ENCODE measurements around the gene IZUMO1R.

IZUMO1R gene

DNA sequence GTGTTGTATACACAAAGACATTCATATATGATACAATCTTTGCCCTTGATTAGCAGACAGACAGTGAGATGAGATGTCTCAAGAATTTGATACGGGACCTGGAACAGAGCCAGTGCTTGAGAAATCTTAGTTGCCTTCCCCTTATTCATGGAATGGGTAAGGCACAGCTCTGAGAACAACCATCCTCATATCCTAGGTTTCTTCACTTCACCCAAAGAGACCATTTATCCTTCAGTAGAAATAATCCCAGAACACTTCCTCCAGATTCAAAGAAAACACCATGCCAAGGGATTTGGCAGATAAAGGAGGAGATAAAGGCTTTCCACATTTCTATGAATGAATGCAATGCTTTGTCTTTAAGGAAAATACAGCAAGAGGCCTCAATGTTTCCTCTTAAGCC lies 8.8 kb upstream of the IZUMO1R start:
- Histone ChIP-seq H3K27me3 (ENCODE audit: low read depth, low read length) (no peaks in the 10 kb centered on the region), H3K4me3 (ENCODE audit: low read length) (no peak overlapping the region), H3K36me3 (replicated peaks; ENCODE audit: low read depth, low read length) (no peaks in the 10 kb centered on the region), H3K9ac (ENCODE audit: low read length) (no peak overlapping the region), H3K4me2 (ENCODE audit: low read length) (no peak overlapping the region), H2AFZ (ENCODE audit: low read depth, low read length) (no peak overlapping the region), H3K79me2 (ENCODE audit: low read length) (no peaks in the 10 kb centered on the region), H3K9me3 (ENCODE audit: insufficient read depth, low read length) (no peaks in the 10 kb centered on the region), H4K20me1 (ENCODE audit: insufficient read depth, low read length) (no peaks in the 10 kb centered on the region), H3K4me1 (ENCODE audit: low read length) (peaks cover 7% of the 10 kb centered on the region; the same call in 1 of the 2 replicates), H3K27ac (ENCODE audit: low read length) (no peak overlapping the region)
- TF ChIP-seq, protein P1, sequence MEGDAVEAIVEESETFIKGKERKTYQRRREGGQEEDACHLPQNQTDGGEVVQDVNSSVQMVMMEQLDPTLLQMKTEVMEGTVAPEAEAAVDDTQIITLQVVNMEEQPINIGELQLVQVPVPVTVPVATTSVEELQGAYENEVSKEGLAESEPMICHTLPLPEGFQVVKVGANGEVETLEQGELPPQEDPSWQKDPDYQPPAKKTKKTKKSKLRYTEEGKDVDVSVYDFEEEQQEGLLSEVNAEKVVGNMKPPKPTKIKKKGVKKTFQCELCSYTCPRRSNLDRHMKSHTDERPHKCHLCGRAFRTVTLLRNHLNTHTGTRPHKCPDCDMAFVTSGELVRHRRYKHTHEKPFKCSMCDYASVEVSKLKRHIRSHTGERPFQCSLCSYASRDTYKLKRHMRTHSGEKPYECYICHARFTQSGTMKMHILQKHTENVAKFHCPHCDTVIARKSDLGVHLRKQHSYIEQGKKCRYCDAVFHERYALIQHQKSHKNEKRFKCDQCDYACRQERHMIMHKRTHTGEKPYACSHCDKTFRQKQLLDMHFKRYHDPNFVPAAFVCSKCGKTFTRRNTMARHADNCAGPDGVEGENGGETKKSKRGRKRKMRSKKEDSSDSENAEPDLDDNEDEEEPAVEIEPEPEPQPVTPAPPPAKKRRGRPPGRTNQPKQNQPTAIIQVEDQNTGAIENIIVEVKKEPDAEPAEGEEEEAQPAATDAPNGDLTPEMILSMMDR (IDR thresholded peaks at IDR 0.05; ENCODE audit: low read depth, low read length) = no peak
- TF ChIP-seq EZH2phosphoT487 (IDR thresholded peaks at IDR 0.05; ENCODE audit: low read depth) = no peak

DNA sequence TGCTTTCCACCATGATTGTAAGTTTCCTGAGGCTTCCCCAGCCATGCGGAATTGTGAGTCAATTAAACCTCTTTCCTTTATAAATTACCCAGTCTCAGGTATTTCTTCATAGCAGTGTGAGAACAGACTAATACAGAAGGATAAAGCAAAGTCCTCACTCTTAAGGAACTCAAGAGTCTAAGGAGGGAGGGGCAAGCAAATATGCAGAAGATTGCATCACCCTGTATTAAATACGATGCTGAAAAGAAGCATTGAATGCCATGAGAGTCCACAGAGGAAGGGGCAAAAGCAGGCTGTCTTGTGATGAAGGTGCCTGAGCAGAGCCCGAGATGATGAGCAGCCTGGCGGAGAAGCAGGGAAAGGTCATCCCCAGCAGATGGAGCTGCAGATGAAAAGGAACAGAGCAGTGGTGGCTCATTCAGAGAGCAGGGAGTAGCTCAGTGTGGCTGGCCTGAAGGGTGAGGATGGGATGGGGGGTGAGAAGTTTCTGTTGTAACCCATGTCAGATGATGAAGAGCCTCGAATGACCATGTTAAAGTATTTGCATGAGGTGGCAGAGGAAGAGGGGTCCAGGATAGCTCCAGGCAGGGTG lies 6.3 kb upstream of the IZUMO1R start:
- Histone ChIP-seq H3K79me2 (ENCODE audit: low read length) (no peaks in the 10 kb centered on the region), H3K36me3 (replicated peaks; ENCODE audit: low read depth, low read length) (no peaks in the 10 kb centered on the region), H2AFZ (ENCODE audit: low read depth, low read length) (no peak overlapping the region), H3K4me2 (ENCODE audit: low read length) (no peak overlapping the region), H3K27me3 (ENCODE audit: low read depth, low read length) (no peaks in the 10 kb centered on the region), H3K9me3 (ENCODE audit: insufficient read depth, low read length) (no peaks in the 10 kb centered on the region), H4K20me1 (ENCODE audit: insufficient read depth, low read length) (no peaks in the 10 kb centered on the region), H3K4me3 (ENCODE audit: low read length) (no peak overlapping the region), H3K4me1 (ENCODE audit: low read length) (peaks cover 7% of the 10 kb centered on the region; the same call in 1 of the 2 replicates), H3K27ac (ENCODE audit: low read length) (no peak overlapping the region), H3K9ac (ENCODE audit: low read length) (no peak overlapping the region)
- no peak for TF ChIP-seq EZH2phosphoT487 (IDR thresholded peaks at IDR 0.05; ENCODE audit: low read depth)
- TF ChIP-seq, protein P1 (IDR thresholded peaks at IDR 0.05; ENCODE audit: low read depth, low read length) = peak; percentile 41

DNA sequence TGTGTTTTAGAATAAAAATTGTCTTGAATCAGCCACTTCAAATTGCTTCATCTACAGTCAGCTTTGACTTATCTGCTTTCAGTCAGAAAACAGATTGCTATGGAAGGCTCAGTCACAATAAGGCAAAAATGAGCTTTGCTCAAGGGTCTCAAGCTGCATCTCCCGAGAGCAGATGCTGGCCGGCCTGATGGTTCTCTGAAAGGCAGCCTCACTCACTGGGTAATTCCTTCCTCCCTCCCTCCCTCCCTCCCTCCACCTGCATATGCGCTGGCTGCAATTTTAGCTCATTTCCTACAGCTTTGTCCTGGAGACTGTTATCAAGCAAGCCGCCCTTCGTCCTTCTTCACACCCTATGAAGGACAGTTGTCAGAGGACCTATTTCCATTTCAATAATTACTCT lies 1.6 kb upstream of the IZUMO1R start:
- Histone ChIP-seq H3K9me3 (ENCODE audit: insufficient read depth, low read length) (no peaks in the 10 kb centered on the region), H3K27me3 (ENCODE audit: low read depth, low read length) (no peaks in the 10 kb centered on the region), H3K4me3 (ENCODE audit: low read length) (no peak overlapping the region), H2AFZ (ENCODE audit: low read depth, low read length) (no peak overlapping the region), H3K4me1 (ENCODE audit: low read length) (peaks cover 7% of the 10 kb centered on the region; the same call in 1 of the 2 replicates), H3K4me2 (ENCODE audit: low read length) (no peak overlapping the region), H3K36me3 (replicated peaks; ENCODE audit: low read depth, low read length) (no peaks in the 10 kb centered on the region), H4K20me1 (ENCODE audit: insufficient read depth, low read length) (no peaks in the 10 kb centered on the region), H3K79me2 (ENCODE audit: low read length) (no peaks in the 10 kb centered on the region), H3K9ac (ENCODE audit: low read length) (no peak overlapping the region), H3K27ac (ENCODE audit: low read length) (no peak overlapping the region)
- TF ChIP-seq, protein P1 (IDR thresholded peaks at IDR 0.05; ENCODE audit: low read depth, low read length) = no peak
- no peak for TF ChIP-seq EZH2phosphoT487 (IDR thresholded peaks at IDR 0.05; ENCODE audit: low read depth)

DNA sequence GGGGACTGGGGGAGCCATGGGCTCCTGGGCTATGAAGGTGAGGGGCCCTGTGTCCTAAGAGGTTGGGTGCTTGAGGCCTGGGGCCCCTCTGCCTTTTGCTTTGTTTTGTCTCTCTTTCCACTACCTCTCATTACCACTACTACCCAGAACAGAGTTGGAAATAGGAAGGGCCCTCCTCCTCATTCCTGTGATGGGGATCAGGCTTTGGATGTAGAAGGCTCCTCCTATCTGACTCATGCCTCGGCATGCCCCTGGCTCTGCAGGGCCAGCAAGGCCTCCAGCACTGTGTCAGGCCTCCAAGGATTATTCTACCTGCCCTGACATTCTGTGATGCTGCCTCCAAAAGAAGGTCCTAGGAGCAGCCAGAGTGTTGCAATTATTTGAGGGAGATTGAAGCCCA lies 766 bp downstream of the IZUMO1R start:
- H3K4me2 ChIP-seq (ENCODE audit: low read length) = no peak overlapping the region
- H3K27ac ChIP-seq (ENCODE audit: low read length) = no peak overlapping the region
- TF ChIP-seq EZH2phosphoT487 (IDR thresholded peaks at IDR 0.05; ENCODE audit: low read depth) = no peak
- TF ChIP-seq, protein P1 (IDR thresholded peaks at IDR 0.05; ENCODE audit: low read depth, low read length) = no peak
- no peaks in the 10 kb centered on the region for H3K79me2 ChIP-seq (ENCODE audit: low read length)
- no peaks in the 10 kb centered on the region for H3K9me3 ChIP-seq (ENCODE audit: insufficient read depth, low read length)
- H3K36me3 ChIP-seq (replicated peaks; ENCODE audit: low read depth, low read length) = no peaks in the 10 kb centered on the region
- H3K27me3 ChIP-seq (ENCODE audit: low read depth, low read length) = no peaks in the 10 kb centered on the region
- peaks cover 10% of the 10 kb centered on the region for H3K4me1 ChIP-seq (ENCODE audit: low read length)
- H3K4me3 ChIP-seq (ENCODE audit: low read length) = no peak overlapping the region
- H3K9ac ChIP-seq (ENCODE audit: low read length) = no peak overlapping the region
- H4K20me1 ChIP-seq (ENCODE audit: insufficient read depth, low read length) = no peaks in the 10 kb centered on the region
- H2AFZ ChIP-seq (ENCODE audit: low read depth, low read length) = 0 out of 2 replicates have a peak overlapping the region, but pooled peaks have one; percentile 38

Data from OCI-LY3 (cell line).